HCT116 (cell line): ENCODE results near the gene XAF1. TPM values are rescaled to one million over a fixed set of nuclear protein-coding genes. Genes with fewer than 3 reads are reported as not detected.

Experiments
- ATAC-seq: fragments of 200-7000 bp; cut with Tn5 transposase; 2 replicates; pipeline ENCODE4 v1.9.1; 2020; ENCODE audit warnings: mild to moderate bottlenecking, moderate library complexity
- BruUV-seq: library from RNA; stranded (reverse); fragments of 400-500 nt; replicated peaks from 2 replicates; lab custom pipeline; 2021; lab: Mats Ljungman, UMichigan
- CTCF ChIA-PET: fragments of 300-600 bp; sonication (Branson Sonifier 250); formaldehyde crosslinking; loops from one replicate; lab custom pipeline; 2021; ENCODE audit warnings: antibody characterized with exemption; lab: Charles Lee
- POLR2A ChIA-PET: fragments of 300-600, 350-600 bp; sonication (Branson Sonifier 250); formaldehyde crosslinking; loops from one replicate; lab custom pipeline; 2021; ENCODE audit warnings: antibody characterized with exemption; lab: Charles Lee
- RAD21 ChIA-PET, 2 experiments: fragments of 300-600 bp; sonication (Branson Sonifier 250); formaldehyde crosslinking; loops; one replicate each; lab custom pipeline; 2023; ENCODE audit warnings: low total read pairs in 2 of 2; ENCODE audit not compliant: uncharacterized antibody in 2 of 2, unreplicated experiment in 2 of 2, low non-redundant PET in 1 of 2; lab: Charles Lee
- DNase-seq: peaks from one replicate; pipeline ENCODE4 v3.0.0-alpha.2; 2010; ENCODE audit warnings: low read depth, low spot score
- H2AFZ ChIP-seq: fragments of 200-600 bp; shearing (Covaris generic), sonication (generic); 2 replicates; pipeline ENCODE4 v1.6.1; 2017; ENCODE audit warnings: low read depth, mixed run types, mixed read lengths, antibody characterized with exemption, low read length; ENCODE audit not compliant: poor library complexity, severe bottlenecking
- H3K27ac ChIP-seq: 2 replicates; pipeline ENCODE4 v1.5.1; 2012; ENCODE audit warnings: low read depth, low read length
- H3K27me3 ChIP-seq: fragments of 200-600 bp; sonication (generic); 2 replicates; pipeline ENCODE4 v1.6.1; 2016; ENCODE audit warnings: mixed run types, low read length, mixed read lengths; ENCODE audit not compliant: insufficient read depth
- H3K36me3 ChIP-seq, 2 experiments: fragments of 200-500 bp in 1 of 2; fragments of 200-600 bp in 1 of 2; sonication (Bioruptor generic) in 1 of 2; sonication (generic) in 1 of 2; 2 replicates each; pipeline versions ENCODE4 v1.5.1 to v1.6.1; 2014 to 2016; ENCODE audit warnings: low read length in 2 of 2, inconsistent platforms in 1 of 2, mixed read lengths in 1 of 2, mixed run types in 1 of 2; ENCODE audit not compliant: insufficient read depth in 2 of 2, control insufficient read depth in 1 of 2
- H3K4me1 ChIP-seq, 2 experiments: fragments of 200-600 bp in 1 of 2; sonication (generic) in 1 of 2; 2 replicates each; pipeline versions ENCODE4 v1.5.1 to v1.6.1; 2012 to 2017; ENCODE audit warnings: low read length in 2 of 2, inconsistent platforms in 1 of 2, mild to moderate bottlenecking in 1 of 2, mixed read lengths in 1 of 2, mixed run types in 1 of 2, moderate library complexity in 1 of 2; ENCODE audit not compliant: insufficient read depth in 2 of 2, control insufficient read depth in 1 of 2
- H3K4me2 ChIP-seq: fragments of 200-600 bp; sonication (generic); 2 replicates; pipeline ENCODE4 v1.6.1; 2017; ENCODE audit warnings: mixed run types, low read length, mixed read lengths
- H3K4me3 ChIP-seq, 2 experiments: fragments of 200-600 bp in 1 of 2; sonication (generic) in 1 of 2; replicated peaks in 1 of 2; 2 replicates each; pipeline ENCODE4 v1.5.1; 2011 to 2016; ENCODE audit warnings: low read length in 2 of 2, control low read depth in 1 of 2, low read depth in 1 of 2, mild to moderate bottlenecking in 1 of 2, mixed read lengths in 1 of 2, mixed run types in 1 of 2
- H3K79me2 ChIP-seq: fragments of 200-600 bp; sonication (generic); 2 replicates; pipeline ENCODE4 v1.6.1; 2017; ENCODE audit warnings: mild to moderate bottlenecking, mixed run types, low read length, moderate library complexity, mixed read lengths; ENCODE audit not compliant: insufficient read depth
- H3K9ac ChIP-seq: fragments of 200-600 bp; sonication (generic); 2 replicates; pipeline ENCODE4 v1.6.1; 2016; ENCODE audit warnings: low read length, mixed read lengths
- H3K9me2 ChIP-seq: fragments of 200-600 bp; sonication (generic), shearing (Covaris generic); 2 replicates; pipeline ENCODE4 v1.6.1; 2017; ENCODE audit warnings: mixed run types, mild to moderate bottlenecking, moderate library complexity; ENCODE audit not compliant: insufficient read depth
- H3K9me3 ChIP-seq, 2 experiments: fragments of 200-500 bp in 1 of 2; fragments of 200-600 bp in 1 of 2; sonication (Bioruptor generic) in 1 of 2; sonication (generic) in 1 of 2; 2 replicates each; pipeline ENCODE4 v1.6.1; 2014 to 2017; ENCODE audit warnings: low read length in 2 of 2, mixed read lengths in 2 of 2, inconsistent platforms in 1 of 2, low read depth in 1 of 2, mild to moderate bottlenecking in 1 of 2, mixed run types in 1 of 2, moderate library complexity in 1 of 2; ENCODE audit not compliant: control insufficient read depth in 1 of 2, insufficient read depth in 1 of 2
- H4K20me1 ChIP-seq: fragments of 200-600 bp; sonication (generic), shearing (Covaris generic); 2 replicates; pipeline ENCODE4 v1.6.1; 2017; ENCODE audit warnings: mixed run types, mild to moderate bottlenecking, moderate library complexity; ENCODE audit not compliant: insufficient read depth
- ATF3 ChIP-seq: IDR thresholded peaks from 2 replicates; pipeline ENCODE4 v1.6.1; 2012
- CBX3 ChIP-seq: IDR thresholded peaks from 2 replicates; pipeline ENCODE4 v1.6.1; 2012; ENCODE audit warnings: low read depth
- CEBPB ChIP-seq: IDR thresholded peaks from 2 replicates; pipeline ENCODE4 v1.6.1; 2012; ENCODE audit warnings: low read depth
- CTCF ChIP-seq, 3 experiments: fragments of 200-600 bp in 1 of 3; sonication (generic) in 1 of 3; IDR thresholded peaks in 2 of 3; conservative IDR thresholded peaks in 1 of 3; 2 replicates each; pipeline ENCODE4 v1.5.1; 2012 to 2017; ENCODE audit warnings: low read depth in 2 of 3, low read length in 2 of 3, antibody characterized with exemption in 1 of 3, borderline replicate concordance in 1 of 3, control low read depth in 1 of 3, mild to moderate bottlenecking in 1 of 3, mixed read lengths in 1 of 3, mixed run types in 1 of 3, moderate library complexity in 1 of 3; ENCODE audit not compliant: insufficient read depth in 1 of 3
- EGR1 ChIP-seq: IDR thresholded peaks from 2 replicates; pipeline ENCODE4 v1.6.1; 2012; ENCODE audit warnings: low read depth
- EZH2phosphoT487 ChIP-seq: fragments of 200-600 bp; IDR thresholded peaks from 2 replicates; pipeline ENCODE4 v1.6.1; 2018; ENCODE audit warnings: antibody characterized with exemption, borderline replicate concordance
- FOSL1 ChIP-seq: IDR thresholded peaks from 2 replicates; pipeline ENCODE4 v1.6.1; 2012; ENCODE audit warnings: low read depth
- MAX ChIP-seq: IDR thresholded peaks from 2 replicates; pipeline ENCODE4 v1.6.1; 2012
- POLR2AphosphoS5 ChIP-seq: IDR thresholded peaks from 2 replicates; pipeline ENCODE4 v1.6.1; 2011; ENCODE audit warnings: mild to moderate bottlenecking, low read depth, low read length, moderate library complexity
- RAD21 ChIP-seq: IDR thresholded peaks from 2 replicates; pipeline ENCODE4 v1.6.1; 2012; ENCODE audit warnings: low read depth, mild to moderate bottlenecking
- SRF ChIP-seq: IDR thresholded peaks from 2 replicates; pipeline ENCODE4 v1.6.1; 2012; ENCODE audit warnings: low read depth
- TCF7L2 ChIP-seq: IDR thresholded peaks from 2 replicates; pipeline ENCODE4 v1.7.0; 2011; ENCODE audit warnings: borderline replicate concordance, inconsistent platforms; ENCODE audit not compliant: insufficient read depth, insufficient read length; ENCODE audit errors: extremely low read depth
- ZBTB33 ChIP-seq: IDR thresholded peaks from 2 replicates; pipeline ENCODE4 v1.6.1; 2011; ENCODE audit warnings: mild to moderate bottlenecking, low read length, moderate library complexity; ENCODE audit not compliant: insufficient replicate concordance; ENCODE audit errors: extremely low read depth
- ZNF274 ChIP-seq: fragments of 200-500 bp; sonication (Bioruptor generic); IDR thresholded peaks from 2 replicates; pipeline ENCODE4 v1.6.1; 2014; ENCODE audit warnings: mild to moderate bottlenecking, low read depth, low read length, inconsistent platforms
- intact Hi-C: fragments of 100-400 bp; cut with micrococcal nuclease; formaldehyde crosslinking; loops from 2 replicates; pipeline ENCODE4 v1.10.0; 2022
- total RNA-seq: library from RNA; stranded (reverse); gene quantifications from one replicate; pipeline ENCODE4 v1.2.1, GENCODE V29; 2021; ENCODE audit not compliant: unreplicated experiment

The XAF1 gene
- total RNA-seq, 1 experiment from 2014 or later = 0.25 TPM

GRCh38 chr17:6768447-6768846 is 12.6 kb downstream of the XAF1 start:
- H3K4me3 ChIP-seq = no peak overlapping the region
- no peaks in the 10 kb centered on the region for H3K79me2 ChIP-seq
- no peak overlapping the region for H3K9ac ChIP-seq
- ChIA-PET CTCF (no interaction called here), POLR2A (no interaction called here), RAD21 (no interaction called here)
- ATAC-seq = no peak
- H3K27ac ChIP-seq = no peak overlapping the region
- DNase-seq = no peak
- no peaks in the 10 kb centered on the region for H3K4me1 ChIP-seq
- H3K36me3 ChIP-seq = no peaks in the 10 kb centered on the region
- H3K9me2 ChIP-seq = no peaks in the 10 kb centered on the region
- TF ChIP-seq ATF3 = no peak
- no peak for TF ChIP-seq ZNF274
- no peak for TF ChIP-seq POLR2AphosphoS5
- TF ChIP-seq CBX3 = no peak
- TF ChIP-seq TCF7L2 = no peak
- no peak for TF ChIP-seq CEBPB
- no peaks in the 10 kb centered on the region for H4K20me1 ChIP-seq
- no peaks in the 10 kb centered on the region for H3K27me3 ChIP-seq
- BruUV-seq = no TSS peak
- no peak overlapping the region for H3K4me2 ChIP-seq
- H3K9me3 ChIP-seq = peaks cover 11 to 24% of the 10 kb centered on the region in 2 experiments
- intact Hi-C loops = no loop called here
- H2AFZ ChIP-seq = no peak overlapping the region

GRCh38 chr17:6772016-6772415 is 16.2 kb downstream of the XAF1 start:
- H3K9ac ChIP-seq = no peak overlapping the region
- no peak for ATAC-seq
- H3K27ac ChIP-seq = no peak overlapping the region
- no peaks in the 10 kb centered on the region for H3K36me3 ChIP-seq
- no peaks in the 10 kb centered on the region for H4K20me1 ChIP-seq
- POLR2A ChIA-PET = no interaction called here
- no peak overlapping the region for H2AFZ ChIP-seq
- no peaks in the 10 kb centered on the region for H3K9me2 ChIP-seq
- no peak overlapping the region for H3K4me3 ChIP-seq
- H3K4me2 ChIP-seq = no peak overlapping the region
- CTCF ChIA-PET = no interaction called here
- DNase-seq = no peak
- no TSS peak for BruUV-seq
- H3K27me3 ChIP-seq = no peaks in the 10 kb centered on the region
- no peaks in the 10 kb centered on the region for H3K4me1 ChIP-seq
- intact Hi-C loops = no loop called here
- no peaks in the 10 kb centered on the region for H3K79me2 ChIP-seq
- TF ChIP-seq MAX (no peak), POLR2AphosphoS5 (no peak), ZBTB33 (no peak), FOSL1 (no peak), ZNF274 (no peak), RAD21 (no peak), EZH2phosphoT487 (no peak), ATF3 (no peak), CTCF (IDR thresholded peaks at IDR 0.05 in 2 of 3, conservative IDR thresholded peaks at IDR 0.05 in 1 of 3; ENCODE audit: borderline replicate concordance in 1 of 3, insufficient read depth in 1 of 3, low read depth in 2 of 3, low read length in 2 of 3) (no peak), SRF (no peak), EGR1 (no peak)
- RAD21 ChIA-PET = no interaction called here
- peaks cover 11 to 24% of the 10 kb centered on the region in 2 experiments for H3K9me3 ChIP-seq
